Stimulated activated CD4-positive, alpha-beta T cell treated with anti-CD3 and anti-CD28 coated beads, Interleukin-15, amount 100 ng/mL, for 1 hour (primary cell): ENCODE measurements around the gene LRRC59.

Source experiments
- DNase-seq, 2 donors: peaks; one replicate each; pipeline ENCODE4 v3.0.0-alpha.2; 2020; ENCODE audit warnings: low read depth in 1 of 2, low spot score in 1 of 2

LRRC59 gene

DNA sequence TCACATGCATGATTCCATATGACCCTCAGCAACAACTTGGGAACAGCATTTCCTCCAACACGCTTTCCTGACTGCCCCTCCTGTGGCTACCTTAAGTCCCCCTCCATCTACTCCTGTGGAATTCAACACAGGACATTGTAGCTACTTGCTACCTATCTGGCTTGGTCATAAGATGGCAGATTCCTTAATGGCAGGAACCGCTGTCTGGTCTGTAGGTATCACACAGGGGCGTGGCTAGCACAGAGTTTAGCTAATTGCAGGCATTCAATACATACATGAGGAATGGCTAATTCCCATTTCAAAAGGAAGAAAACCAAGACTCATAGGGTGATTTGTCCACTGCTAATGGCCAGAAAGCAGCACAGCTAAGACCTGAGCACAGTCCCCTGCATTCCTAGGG lies 8.6 kb downstream of the LRRC59 start:
- DNase-seq, result no peak

DNA sequence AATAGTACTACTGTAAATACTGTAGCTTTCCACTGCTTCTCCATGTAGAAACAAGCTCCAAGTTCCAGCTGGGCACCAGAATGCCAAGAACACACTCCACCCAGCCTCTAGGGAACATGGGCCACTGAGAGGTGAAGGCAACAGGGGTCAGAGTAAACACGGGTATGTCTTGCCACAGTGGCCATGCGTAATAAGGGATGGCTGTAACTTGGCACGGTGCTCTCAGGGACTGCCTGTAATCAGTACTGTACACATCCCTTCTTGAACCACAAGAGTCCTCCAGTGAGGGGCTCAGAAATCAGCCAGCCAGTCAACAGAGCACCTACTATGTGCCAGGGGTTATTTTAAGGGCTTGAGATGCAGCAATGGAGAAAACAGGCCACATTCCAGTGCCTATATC lies 10.8 kb downstream of the LRRC59 start:
- DNase-seq, result no peak

DNA sequence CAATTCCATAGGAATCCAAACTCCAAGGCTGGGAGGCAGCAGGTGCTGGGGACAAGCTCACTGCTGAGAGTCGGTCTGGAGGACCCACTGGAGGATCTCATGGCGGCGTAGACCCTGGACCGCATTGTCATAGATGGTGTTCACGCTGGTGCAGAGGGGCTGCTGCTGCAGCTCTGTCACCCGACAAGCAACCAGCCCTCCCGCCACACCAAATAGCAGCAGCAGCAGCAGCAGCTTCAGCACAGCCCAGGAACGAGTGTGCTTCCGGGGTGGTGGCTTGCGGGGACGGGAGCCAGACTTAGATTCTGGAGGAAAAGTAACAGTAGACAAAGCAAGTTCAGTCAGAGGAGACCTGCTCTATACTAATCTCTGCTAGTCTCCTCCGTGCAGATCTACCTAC lies 14.4 kb downstream of the LRRC59 start:
- no peak for DNase-seq

DNA sequence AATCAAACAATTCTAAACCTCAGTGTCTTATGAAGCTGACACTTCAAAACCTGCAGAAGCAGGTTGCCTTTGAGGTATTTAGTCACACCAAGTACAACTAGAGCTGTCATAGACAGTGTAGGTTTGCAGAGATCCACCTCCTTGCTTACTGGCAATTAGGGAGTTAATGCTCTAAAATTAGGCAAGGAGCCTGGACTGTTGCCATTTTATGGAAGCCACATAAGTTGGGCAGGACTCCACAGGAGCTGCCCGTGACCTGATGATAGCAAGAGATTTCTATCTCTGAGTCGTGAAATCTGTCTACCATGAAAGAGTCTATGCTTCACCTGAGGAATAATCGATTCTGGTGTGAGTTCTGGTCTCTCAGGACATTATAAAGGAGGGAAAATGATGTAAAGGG lies 15.4 kb downstream of the LRRC59 start:
- DNase-seq, result no peak

DNA sequence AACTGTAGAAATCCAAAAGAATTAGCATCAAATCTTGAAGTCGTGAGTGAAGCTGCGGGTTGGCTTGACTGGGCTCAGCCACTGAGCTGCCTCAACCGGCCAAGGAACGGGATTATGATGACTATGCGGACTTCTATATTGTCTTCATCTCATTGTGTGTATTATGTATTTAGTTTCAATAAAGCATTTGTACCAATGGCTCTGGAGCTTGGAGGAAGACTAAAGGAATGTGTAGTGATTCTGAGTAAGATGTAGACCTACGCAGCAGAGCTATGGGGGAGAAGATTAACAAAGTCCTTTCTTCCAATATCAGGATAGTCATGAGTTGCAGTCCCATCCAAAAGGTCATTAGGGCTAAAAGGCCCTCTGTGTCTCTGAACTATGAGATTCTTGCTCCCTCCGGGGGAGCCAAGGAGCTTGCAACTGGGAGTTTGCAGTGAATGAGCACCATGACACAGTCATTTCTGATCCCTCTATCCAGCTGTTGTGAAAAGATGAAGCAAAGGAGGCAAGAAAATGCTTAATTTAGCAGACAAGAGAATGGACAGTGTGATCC lies 16.0 kb downstream of the LRRC59 start:
- DNase-seq, result no peak

DNA sequence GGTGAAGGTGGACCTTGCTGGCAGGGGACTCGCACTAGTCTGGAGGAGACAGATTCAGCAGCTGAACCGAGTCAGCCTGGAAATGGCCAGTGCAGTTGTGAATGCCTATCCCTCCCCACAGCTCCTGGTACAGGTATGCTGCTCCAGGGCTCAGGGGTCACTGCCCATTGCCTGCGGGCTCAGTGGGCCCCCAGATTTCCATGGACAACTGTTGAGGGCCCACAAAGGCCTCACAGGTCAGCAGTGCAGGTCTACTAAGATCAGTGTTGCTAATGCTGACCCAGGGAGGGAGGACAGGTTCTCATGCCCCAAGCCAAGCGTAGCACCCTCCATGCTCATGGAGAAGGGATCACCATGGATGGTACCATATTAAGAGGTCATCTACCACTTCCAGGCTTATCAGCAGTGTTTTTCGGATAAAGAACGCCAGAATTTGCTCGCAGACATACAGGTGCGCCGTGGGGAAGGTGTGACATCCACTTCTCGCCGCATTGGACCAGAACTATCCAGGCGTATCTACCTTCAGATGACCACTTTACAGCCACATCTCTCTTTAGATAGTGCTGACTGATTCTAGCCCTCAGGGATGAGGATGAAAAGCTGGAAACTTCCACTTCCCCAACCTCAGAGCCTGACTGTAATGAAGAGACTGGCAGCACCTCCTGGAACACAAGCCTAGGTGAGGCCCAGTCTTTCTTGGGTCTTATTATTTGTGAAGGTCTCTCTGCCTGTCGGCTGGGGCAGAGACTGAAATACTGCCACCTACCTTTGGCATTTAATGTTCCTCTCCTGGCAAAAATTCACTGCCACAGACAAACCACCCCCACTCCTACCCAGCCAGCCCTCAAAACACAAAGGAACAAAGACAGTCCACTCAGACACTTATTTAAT lies 16.7 kb downstream of the LRRC59 start:
- DNase-seq, result no peak

DNA sequence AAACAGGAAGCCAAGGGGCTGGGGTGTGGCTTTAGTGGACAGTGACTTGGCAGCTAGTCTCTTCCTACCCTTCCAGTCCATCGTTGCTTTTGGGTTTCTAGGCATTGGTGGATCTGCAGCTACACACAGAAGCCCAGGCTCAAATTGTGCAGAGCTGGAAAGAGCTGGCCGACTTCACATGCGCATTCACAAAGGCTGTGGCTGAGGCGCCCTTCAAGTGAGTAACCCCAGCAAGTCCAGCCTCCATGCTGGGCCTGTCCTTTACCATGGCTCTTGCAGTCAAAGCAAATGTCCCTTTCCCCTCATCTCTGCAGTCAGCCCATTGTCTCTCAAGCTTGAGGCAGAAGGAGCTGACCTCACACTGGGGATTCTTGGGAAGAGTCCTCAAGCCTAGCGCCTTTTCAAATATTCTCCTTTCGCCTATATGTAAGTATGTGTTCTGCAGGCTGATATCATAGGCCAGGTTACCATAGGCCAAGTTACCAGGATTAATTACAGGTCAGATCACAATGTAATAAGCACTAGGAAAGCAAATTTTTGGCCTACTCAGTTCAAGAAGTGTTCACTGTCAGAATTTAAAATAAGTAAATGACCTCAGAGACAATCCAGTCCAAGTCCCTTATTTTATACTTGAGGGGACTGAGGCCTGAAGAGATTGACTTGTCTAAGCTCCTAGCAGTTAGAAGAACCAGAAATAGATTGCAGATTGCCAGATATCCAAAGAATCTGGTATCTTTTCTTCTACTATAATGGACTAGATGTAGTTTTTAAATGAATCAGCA lies 17.8 kb downstream of the LRRC59 start:
- no peak for DNase-seq

DNA sequence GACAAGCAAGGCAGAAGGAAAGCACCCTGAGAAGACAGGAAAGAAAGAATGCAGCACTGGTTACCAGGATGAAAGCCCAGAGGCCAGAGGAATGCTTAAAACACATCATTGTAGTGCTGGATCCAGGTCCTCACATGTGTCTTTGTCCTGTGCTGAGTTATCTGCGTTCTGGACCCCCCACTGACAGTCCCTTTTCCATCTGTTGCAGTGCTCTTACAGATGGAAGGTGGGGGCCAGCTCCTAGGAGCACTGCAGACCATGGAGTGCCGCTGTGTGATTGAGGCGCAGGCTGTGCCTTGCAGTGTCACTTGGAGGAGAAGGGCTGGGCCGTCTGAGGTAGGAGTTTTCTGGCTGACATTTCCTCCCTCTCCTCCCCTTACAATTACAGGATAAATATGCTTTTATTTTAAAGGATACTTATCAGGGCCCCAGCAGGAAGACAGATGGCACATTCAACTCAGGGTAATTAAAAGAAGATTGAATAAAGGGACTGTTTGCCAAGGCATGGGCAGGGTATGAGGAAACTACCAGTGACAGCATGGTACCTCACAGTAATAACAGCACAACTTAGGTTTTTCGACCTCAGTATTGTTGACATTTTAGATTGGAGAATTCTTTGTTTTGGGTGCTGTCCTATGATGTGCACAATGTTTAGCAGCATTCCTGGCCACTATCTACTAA lies 21.3 kb downstream of the LRRC59 start:
- DNase-seq, result no peak

DNA sequence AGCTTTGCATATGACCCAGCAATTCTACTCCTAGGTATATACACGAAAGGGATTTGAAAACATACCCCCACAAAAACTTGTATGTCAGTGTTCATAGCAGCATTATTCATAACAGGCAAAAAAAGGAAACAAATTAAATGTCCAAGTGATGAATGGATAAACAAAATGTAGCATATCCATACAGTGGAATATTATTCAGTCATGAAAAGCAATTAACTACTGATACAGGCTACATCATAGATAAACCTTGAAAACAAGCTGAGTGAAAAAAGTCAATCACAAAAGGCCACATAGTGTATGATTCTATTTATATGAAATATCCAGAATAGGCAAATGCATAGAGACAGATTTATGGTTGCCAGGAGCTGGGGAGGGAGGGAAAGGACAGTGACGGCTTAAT lies 23.6 kb downstream of the LRRC59 start:
- DNase-seq, result no peak

DNA sequence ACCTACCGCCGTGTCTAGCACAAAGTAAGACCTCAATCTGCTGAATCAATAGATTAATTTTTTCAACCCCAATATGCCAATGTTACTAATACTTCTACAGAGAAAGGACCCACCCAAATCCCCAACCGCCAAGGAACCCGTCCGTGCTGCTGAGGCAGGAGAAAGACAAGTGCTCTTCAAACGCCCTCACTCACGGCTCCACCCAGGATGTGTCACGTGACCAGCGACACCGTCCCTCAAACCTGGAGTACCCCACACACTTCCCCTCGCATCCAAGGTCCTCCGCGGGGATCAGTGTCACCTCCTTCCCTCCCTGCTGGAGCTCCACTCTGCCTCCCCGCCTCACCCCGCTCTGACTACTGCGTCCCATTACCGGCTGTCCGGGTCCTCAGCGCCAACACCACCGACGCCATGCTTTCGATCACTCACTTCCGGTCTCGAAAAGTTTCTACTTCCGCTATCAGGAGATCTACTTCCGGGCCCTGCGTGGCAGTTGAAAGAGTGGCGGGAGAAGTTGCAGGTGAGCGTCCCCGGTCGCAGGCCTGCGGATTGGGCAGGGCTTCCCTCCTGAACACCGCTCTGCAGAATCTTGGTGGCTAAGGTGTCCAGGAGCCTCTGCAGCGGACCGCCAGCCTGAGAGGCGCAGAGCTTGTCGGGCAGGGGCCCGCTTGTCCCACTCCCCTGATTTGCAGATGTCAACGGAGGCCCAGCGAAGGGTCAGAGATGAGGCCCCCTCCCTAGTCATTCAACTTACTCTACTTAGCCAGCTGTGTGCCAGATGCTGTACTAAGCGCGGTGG lies 24.4 kb downstream of the LRRC59 start, which contains the start of the genes EME1 and MRPL27:
Gene EME1, plus strand, starts transcription at position 472 of the 799 bp plus-strand sequence. CDS start 1,980 bp downstream, outside the sequence.
Gene MRPL27, minus strand, starts transcription at position 427 of the 799 bp plus-strand sequence. Its CDS starts 14 bp downstream, at position 413.
- peak; percentile 66 to 67 for DNase-seq

DNA sequence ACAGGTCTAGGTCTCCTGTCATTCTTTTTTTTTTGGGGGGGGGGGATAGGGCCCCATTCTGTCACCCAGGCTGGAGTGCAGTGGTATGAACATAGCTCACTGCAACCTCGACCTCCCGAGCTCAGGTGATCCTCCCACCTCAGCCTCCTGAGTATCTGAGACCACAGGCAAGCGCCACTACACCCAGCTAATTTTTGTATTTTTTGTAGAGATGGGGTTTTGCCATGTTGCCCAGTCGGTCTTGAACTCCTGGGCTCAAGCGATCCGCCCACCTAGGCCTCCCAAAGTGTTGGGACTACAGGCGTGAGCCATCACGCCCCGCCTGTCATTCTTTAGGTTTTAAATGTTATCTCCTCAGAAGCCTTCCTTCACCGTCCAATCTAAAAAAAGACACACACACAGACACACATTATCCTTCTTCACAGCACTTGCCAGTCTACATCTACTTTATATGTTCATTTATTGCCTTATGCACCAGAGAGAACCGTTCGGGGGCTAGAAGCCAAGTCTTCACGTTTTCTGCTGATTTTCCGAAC lies 25.0 kb downstream of the LRRC59 start:
- DNase-seq, result no peak

DNA sequence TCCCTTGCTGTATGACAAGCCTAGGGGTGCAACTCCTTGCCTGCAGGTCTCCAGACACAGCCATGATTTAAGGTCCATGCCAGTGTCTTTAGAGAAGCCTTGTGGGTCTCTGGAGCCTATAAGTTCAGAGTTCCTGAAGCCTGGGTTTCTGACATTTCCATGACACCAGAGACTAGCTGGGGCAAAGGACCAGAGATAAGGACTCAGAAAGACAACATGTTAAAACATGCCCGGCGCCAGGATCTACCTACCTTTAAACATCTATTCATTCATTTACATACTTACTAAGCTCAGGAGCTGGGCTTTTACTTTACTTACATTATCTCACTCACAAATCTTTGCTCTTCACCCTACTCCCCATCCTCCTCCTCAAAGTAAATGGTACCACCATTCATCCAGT lies 25.8 kb downstream of the LRRC59 start:
- no peak for DNase-seq

DNA sequence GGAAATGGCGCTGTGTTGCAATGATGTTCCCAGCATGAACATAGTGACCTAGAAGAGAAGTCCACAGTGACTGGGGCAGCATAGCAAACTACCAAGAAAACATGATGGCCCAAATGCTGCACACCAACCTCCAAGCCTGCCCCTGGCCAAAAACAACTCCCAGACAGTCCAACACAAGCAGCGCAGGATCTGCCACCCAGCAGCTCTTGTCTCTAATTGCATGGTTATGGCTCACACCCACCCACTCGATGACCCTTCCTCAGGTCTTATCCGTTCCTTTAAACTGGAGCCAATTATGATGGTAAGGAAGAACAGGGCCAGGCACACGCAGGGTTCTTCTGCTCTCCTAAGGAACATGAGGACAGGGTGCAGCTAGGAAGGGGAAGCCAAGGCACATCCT lies 27.3 kb downstream of the LRRC59 start:
- DNase-seq, result no peak

DNA sequence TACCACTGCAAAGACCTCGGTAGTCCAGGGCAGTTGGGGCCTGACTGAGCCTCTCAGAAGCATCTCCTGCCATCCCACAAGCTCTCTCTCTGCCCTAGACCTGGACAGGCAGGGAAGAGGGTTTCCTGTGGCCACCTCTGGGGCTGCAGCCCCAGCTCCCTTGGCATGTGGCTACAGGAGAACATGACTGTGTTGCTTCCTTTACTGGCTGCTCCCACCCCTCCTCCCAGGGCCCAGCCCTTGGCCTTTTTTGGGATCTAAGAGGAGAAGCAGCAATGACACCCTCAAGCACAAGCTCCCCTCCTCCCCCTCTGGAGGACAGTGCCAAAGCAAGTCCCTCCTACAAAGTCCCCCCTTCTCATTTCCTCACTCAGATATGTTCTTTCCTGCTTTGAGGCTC lies 29.9 kb downstream of the LRRC59 start:
- DNase-seq, result no peak

DNA sequence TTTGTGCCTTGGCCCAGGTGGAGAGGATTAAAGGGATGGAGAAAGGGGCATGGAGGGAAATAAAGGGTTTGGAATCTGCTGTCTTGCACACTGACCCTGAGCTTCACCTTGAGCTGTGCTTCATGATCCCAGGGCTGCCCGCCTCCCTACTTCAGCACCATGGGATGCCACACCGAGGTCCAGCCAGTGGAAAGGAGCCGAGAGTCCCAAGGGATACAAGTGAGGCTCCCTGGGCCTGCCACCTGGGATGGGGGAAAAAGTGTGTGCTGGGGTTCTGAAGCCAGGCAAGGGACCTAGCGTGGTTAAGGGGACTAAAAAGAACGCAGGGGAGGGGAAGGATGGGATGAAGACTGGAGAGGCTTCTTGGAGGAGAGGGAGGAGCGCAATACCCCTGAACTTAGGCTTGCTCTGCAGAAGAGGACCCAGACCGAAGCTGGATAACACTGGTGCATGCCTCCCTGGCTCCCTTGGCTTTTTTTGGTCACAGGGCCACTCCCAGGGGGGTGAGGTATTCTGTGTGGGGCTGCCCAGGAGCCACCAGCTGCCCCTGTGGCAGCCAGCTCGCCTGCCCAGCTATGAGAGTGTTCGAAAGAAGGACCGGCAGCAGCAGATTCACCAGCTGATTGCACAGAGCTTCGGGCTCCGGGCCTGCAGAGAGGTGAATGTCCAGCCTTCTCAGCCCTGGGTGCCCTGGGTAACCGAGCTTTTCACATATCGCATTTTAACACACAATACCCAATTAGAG lies 31.5 kb downstream of the LRRC59 start:
- no peak for DNase-seq

DNA sequence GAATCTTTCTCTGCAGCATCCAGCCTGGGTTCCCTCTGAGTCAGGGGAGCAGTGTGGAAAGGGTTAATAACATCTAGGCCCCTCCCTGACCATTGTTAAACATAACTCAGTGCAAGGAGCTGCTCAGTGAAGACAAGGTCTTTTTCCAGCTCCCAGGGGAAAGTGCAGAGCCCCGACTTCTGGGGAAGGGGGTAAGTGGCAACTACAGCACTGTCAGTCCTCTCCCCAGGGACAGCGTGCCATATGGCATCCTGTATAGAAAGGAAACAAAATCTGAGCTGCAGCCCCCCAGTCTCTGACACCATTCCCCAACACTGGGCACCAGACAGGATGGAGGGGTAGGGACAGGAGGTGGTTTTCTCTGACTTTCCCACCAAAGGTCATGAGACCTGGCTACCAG lies 32.2 kb downstream of the LRRC59 start:
- DNase-seq, result no peak

DNA sequence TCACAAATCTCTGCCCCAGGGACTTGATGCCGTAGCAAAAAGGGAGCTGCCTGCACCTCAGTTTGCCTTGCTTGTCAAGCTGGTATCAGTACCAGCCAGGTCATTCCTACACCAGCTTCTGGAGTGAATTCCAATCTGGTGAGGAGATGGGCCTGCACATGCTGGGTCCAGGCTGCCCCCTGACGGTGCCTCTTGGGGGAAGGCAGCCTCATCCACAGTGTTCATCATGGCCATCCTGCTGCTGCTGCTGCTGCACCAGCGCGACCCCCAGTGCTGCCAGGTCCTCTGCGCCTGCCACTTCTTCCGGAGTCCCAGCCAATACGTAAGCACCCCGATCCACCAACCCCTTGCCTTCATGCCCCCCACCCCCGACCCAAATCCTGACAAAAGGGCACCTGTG lies 32.6 kb downstream of the LRRC59 start:
- DNase-seq, result no peak

DNA sequence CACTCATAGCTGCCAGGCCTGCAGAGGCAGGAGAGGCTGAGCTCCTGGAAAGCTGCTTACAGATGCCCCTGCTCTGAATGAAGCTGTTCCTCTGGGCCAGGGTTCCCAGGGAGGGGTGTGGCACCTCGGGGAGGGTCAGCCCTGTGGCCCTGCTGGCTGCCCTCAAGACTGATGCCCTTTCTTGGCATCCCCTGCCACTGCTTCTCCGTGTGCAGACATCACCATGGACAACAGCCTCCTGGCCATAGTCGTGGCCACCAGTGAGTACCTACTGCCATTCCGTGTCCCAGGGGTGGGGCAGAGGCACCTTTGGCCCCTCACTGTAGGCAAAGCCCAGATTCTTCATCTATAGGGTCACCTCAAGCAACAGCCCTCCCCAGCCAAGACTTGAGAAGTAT lies 33.3 kb downstream of the LRRC59 start:
- DNase-seq, result no peak

DNA sequence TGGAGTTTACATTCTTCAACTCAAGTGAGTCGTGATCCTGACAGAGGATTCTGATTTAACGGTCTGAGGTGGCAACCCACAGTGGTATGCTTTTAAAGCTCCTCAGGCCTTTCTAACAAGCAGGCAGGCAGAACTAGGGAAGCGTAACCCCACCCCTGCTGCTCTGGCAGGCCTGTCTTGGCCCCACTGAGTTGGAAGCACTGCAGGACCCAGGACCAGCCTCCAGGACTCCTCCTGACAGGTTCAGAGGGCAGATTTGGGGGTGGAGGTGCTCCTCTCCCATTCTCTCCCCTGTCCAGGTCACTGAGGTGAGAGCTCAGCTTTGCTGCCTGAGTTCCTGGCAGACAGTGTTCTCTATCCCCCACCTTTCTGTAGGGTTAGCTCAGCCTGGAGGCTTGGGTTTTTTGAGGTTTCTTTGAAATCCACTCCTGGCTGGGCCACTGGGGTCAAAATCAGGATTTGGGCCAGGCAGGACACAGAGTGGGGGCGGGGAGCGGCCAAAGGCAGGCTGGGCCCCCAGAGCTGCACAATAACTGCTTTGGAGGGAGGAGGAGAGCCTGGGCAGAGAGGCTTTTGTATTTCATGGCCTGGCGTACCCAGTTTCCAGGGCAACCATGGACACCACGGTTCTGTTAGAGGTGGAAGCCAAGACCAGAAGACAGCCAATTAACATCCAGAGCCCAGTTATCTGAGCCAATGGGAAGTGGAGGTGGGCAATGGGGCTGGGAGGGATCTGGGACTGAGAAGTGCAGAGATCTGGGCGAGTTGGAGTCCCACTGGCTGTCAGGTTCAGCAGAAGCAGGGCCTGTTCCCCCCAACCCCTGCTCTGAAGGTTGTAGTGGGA lies 33.9 kb downstream of the LRRC59 start:
- no peak for DNase-seq
